HepG2 (cell line): ENCODE data around the gene SMAD1. TPM values are rescaled to one million over a fixed set of nuclear protein-coding genes. Genes with fewer than 3 reads are reported as not detected.
A peak's percentile ranks its signal among the peaks of the same experiment; 100 is the strongest.

ENCODE experiments used
- CENPX ChIP-seq: sonication (generic); formaldehyde crosslinking; IDR thresholded peaks from 2 replicates; pipeline ENCODE4 v1.9.0; 2021; ENCODE audit warnings: mild to moderate bottlenecking, missing genetic modification reagents, moderate library complexity
- GABPB1 ChIP-seq: IDR thresholded peaks from 2 replicates; pipeline ENCODE4 v1.6.1; 2016; ENCODE audit warnings: mild to moderate bottlenecking, missing genetic modification reagents, moderate library complexity, missing compliant biosample characterization
- GATAD1 ChIP-seq: IDR thresholded peaks from 2 replicates; pipeline ENCODE4 v1.6.1; 2016; ENCODE audit warnings: missing genetic modification reagents, missing compliant biosample characterization
- KAT7 ChIP-seq: IDR thresholded peaks from 2 replicates; pipeline ENCODE4 v1.6.1; 2018; ENCODE audit warnings: borderline replicate concordance, missing compliant biosample characterization
- KLF12 ChIP-seq: sonication (generic); formaldehyde crosslinking; IDR thresholded peaks from 2 replicates; pipeline ENCODE4 v1.4.0; 2020; ENCODE audit warnings: missing genetic modification reagents, borderline replicate concordance
- KLF16 ChIP-seq, 2 experiments: sonication (generic) in 1 of 2; formaldehyde crosslinking in 1 of 2; IDR thresholded peaks; 2 replicates each; pipeline versions ENCODE4 v1.6.1 to v1.8.0; 2016 to 2023; ENCODE audit warnings: missing genetic modification reagents in 2 of 2, missing compliant biosample characterization in 1 of 2
- KMT2B ChIP-seq: IDR thresholded peaks from 2 replicates; pipeline ENCODE4 v1.6.1; 2016; ENCODE audit warnings: missing genetic modification reagents, missing compliant biosample characterization
- MED1 ChIP-seq: sonication (generic); formaldehyde crosslinking; IDR thresholded peaks from 2 replicates; pipeline ENCODE4 v1.4.0; 2020; ENCODE audit warnings: missing genetic modification reagents
- MTERF4 ChIP-seq: sonication (generic); formaldehyde crosslinking; IDR thresholded peaks from 2 replicates; pipeline ENCODE4 v1.8.0; 2023; ENCODE audit warnings: mild to moderate bottlenecking, missing genetic modification reagents
- NFATC3 ChIP-seq: sonication (generic); formaldehyde crosslinking; IDR thresholded peaks from 2 replicates; pipeline ENCODE4 v1.5.1; 2020; ENCODE audit warnings: mild to moderate bottlenecking, missing genetic modification reagents
- SRSF4 ChIP-seq: fragments of 200-400 bp; formaldehyde crosslinking; IDR thresholded peaks from one replicate; pipeline ENCODE4 v1.6.1; 2018; ENCODE audit warnings: mild to moderate bottlenecking, low read depth, low read length, moderate library complexity; ENCODE audit not compliant: poor library complexity, severe bottlenecking
- TSC22D2 ChIP-seq: sonication (generic); formaldehyde crosslinking; IDR thresholded peaks from 2 replicates; pipeline ENCODE4 v1.5.1; 2020; ENCODE audit warnings: missing genetic modification reagents, mild to moderate bottlenecking, borderline replicate concordance
- USF2 ChIP-seq, 2 experiments: sonication (generic) in 1 of 2; formaldehyde crosslinking in 1 of 2; IDR thresholded peaks; 2 replicates each; pipeline versions ENCODE4 v1.5.1 to v1.6.1; 2011 to 2020; ENCODE audit warnings: borderline replicate concordance in 1 of 2, low read depth in 1 of 2, low read length in 1 of 2, mild to moderate bottlenecking in 1 of 2, missing genetic modification reagents in 1 of 2, moderate library complexity in 1 of 2
- ZFX ChIP-seq: sonication (generic); formaldehyde crosslinking; IDR thresholded peaks from 2 replicates; pipeline ENCODE4 v1.4.0; 2020; ENCODE audit warnings: mild to moderate bottlenecking, low read depth, missing genetic modification reagents, moderate library complexity
- ZMYM3 ChIP-seq: sonication (generic); formaldehyde crosslinking; IDR thresholded peaks from 2 replicates; pipeline ENCODE4 v1.5.1; 2020; ENCODE audit warnings: mild to moderate bottlenecking, missing genetic modification reagents
- ZNF441 ChIP-seq: sonication (generic); formaldehyde crosslinking; IDR thresholded peaks from 2 replicates; pipeline ENCODE4 v1.7.0; 2021; ENCODE audit warnings: missing genetic modification reagents, borderline replicate concordance
- ZNF503 ChIP-seq: sonication (generic); formaldehyde crosslinking; IDR thresholded peaks from 2 replicates; pipeline ENCODE4 v1.4.0; 2020; ENCODE audit warnings: missing genetic modification reagents
- ZNF512 ChIP-seq: sonication (generic); formaldehyde crosslinking; IDR thresholded peaks from 2 replicates; pipeline ENCODE4 v1.4.0; 2020; ENCODE audit warnings: mild to moderate bottlenecking, missing genetic modification reagents
- ZNF879 ChIP-seq: sonication (generic); formaldehyde crosslinking; IDR thresholded peaks from 2 replicates; pipeline ENCODE4 v1.8.1; 2023; ENCODE audit warnings: missing genetic modification reagents
- polyA plus RNA-seq, 8 experiments: library from polyadenylated mRNA; depleted of rRNA in 3 of 8; stranded (reverse) in 7 of 8; unstranded in 1 of 8; fragments of >200 nt; fragmentation: Illumina TruSeq in 4 of 8; extraction: Trizol in 4 of 8; gene quantifications; 2 replicates each; pipeline versions ENCODE4 v1.2.1 to v1.2.3, GENCODE V29; 2011 to 2016; ENCODE audit warnings: low read depth in 4 of 8, missing spikeins in 1 of 8, mixed read lengths in 1 of 8; ENCODE audit not compliant: insufficient read depth in 1 of 8
- total RNA-seq, 5 experiments: library from RNA; depleted of rRNA; stranded (reverse); fragments of >200 nt; fragmentation: Illumina TruSeq; extraction: Trizol; gene quantifications; 2 replicates each; pipeline ENCODE4 v1.2.3, GENCODE V29; 2016; ENCODE audit warnings: low read depth in 1 of 5

Gene SMAD1
- total and polyA plus RNA-seq, 2 of the 13 experiments (the other 11 are each of a cell fraction or from before 2014, with no cell fraction given) = 12.7 to 16.6 TPM

GRCh38 chr4:145481164-145481941, at the start of gene SMAD1 (continued):
- TF ChIP-seq ZNF503 (0 out of 2 replicates have a peak, but pooled peaks have one; percentile 31), TSC22D2 (CRISPR knock-in tag) (0 out of 2 replicates have a peak, but pooled peaks have one; percentile 15), GATAD1 (no peak), NFATC3 (CRISPR knock-in tag) (0 out of 2 replicates have a peak, but pooled peaks have one; percentile 45), GABPB1 (peak; percentile 17; the same call in 1 of the 2 replicates), USF2 (IDR thresholded peaks at IDR 0.05; ENCODE audit: low read depth, low read length) (no peak), USF2 (CRISPR knock-in tag; IDR thresholded peaks at IDR 0.05; ENCODE audit: borderline replicate concordance) (no peak), ZNF512 (CRISPR knock-in tag) (no peak), KAT7 (CRISPR knock-in tag) (peak; percentile 57; the same call in 1 of the 2 replicates), ZNF441 (CRISPR knock-in tag) (0 out of 2 replicates have a peak, but pooled peaks have one; percentile 15), MED1 (CRISPR knock-in tag) (0 out of 2 replicates have a peak, but pooled peaks have one; percentile 31), CENPX (CRISPR knock-in tag) (no peak), KLF12 (CRISPR knock-in tag) (no peak), KMT2B (peak; percentile 46; the same call in 1 of the 2 replicates), ZFX (CRISPR knock-in tag) (peak; percentile 51; the same call in 1 of the 2 replicates), ZNF879 (CRISPR knock-in tag) (no peak), ZMYM3 (no peak), MTERF4 (CRISPR knock-in tag) (no peak), SRSF4 (no peak), KLF16 (CRISPR knock-in tag; IDR thresholded peaks at IDR 0.05) (no peak)
